ENCODE results near the gene ZNF524. TPM values are rescaled to one million over a fixed set of nuclear protein-coding genes. Genes with fewer than 3 reads are reported as not detected.

The ZNF524 gene
- total and polyA plus RNA-seq, 10 of the 15 experiments (the other 5 are each of a cell fraction or from before 2014, with no cell fraction given): 0.47 to 18.6 (median 12.4) TPM; not detected in 1

- peak; percentile 93 for TF ChIP-seq PKNOX1 (IDR thresholded peaks at IDR 0.05)
- peak; percentile 63 for TF ChIP-seq SP1 (IDR thresholded peaks at IDR 0.05; ENCODE audit: low read depth, low read length)
- no peak for TF ChIP-seq NFYA (IDR thresholded peaks at IDR 0.05; ENCODE audit: borderline replicate concordance, low read depth, low read length)
Observed at GRCh38 chr19:55585658-55586339, 14.3 kb upstream of the ZNF524 start (continued).

GRCh38 chr19:55586976-55587668 is 13.0 kb upstream of the ZNF524 start:
- POLR2A ChIA-PET: interaction anchor here (1.7 kb wide), 1 partner anchor 12 kb away, joined by 6 read pairs; the partner anchor contains the start of gene FIZ1
- SMC1A ChIA-PET (ENCODE audit: uncharacterized antibody, unreplicated experiment): interaction anchor here (1.0 to 2.4 kb wide), 4 partner anchors 9 to 44 kb away, joined by 3 to 6 read pairs (median 3); partner anchors contain the start of genes ZNF784 and ZNF865
- ATAC-seq (peak; percentile 100), FAIRE-seq (peak; percentile 98), DNase-seq (ENCODE audit: low read depth, low spot score) (peak; percentile 60)
- Histone ChIP-seq H3K4me2 (ENCODE audit: control insufficient read depth, insufficient read depth) (peak overlapping the region; percentile 78), H3K9ac (ENCODE audit: control insufficient read depth, insufficient read depth, low read length) (no peak overlapping the region), H3K79me2 (ENCODE audit: control insufficient read depth, insufficient read depth, low read length) (no peaks in the 10 kb centered on the region), H3K27ac (ENCODE audit: control insufficient read depth, insufficient read depth) (no peak overlapping the region), H3K4me3 (peak overlapping the region; percentile 64), H4K20me1 (ENCODE audit: control insufficient read depth, insufficient read depth) (no peaks in the 10 kb centered on the region), H3K9me3 (replicated peaks; ENCODE audit: control insufficient read depth, insufficient read depth, low read length) (no peaks in the 10 kb centered on the region), H3K27me3 (replicated peaks in 1 of 2; ENCODE audit: control insufficient read depth in 2 of 2, insufficient read depth in 2 of 2, low read length in 1 of 2) (no peaks in the 10 kb centered on the region), H2AFZ (ENCODE audit: control insufficient read depth, low read depth, low read length) (peak overlapping the region; percentile 62), H3K36me3 (ENCODE audit: control insufficient read depth in 2 of 2, insufficient read depth in 2 of 2, low read length in 1 of 2) (no peaks in the 10 kb centered on the region), H3K4me1 (ENCODE audit: control insufficient read depth, insufficient read depth, low read length) (peaks cover 5% of the 10 kb centered on the region)
- in situ Hi-C loops (cut with MboI): no loop called here
- no TSS peak for BruUV-seq (replicated peaks)
- CTCF ChIA-PET: interaction anchor here (0.7 to 1.6 kb wide), 7 partner anchors 12 to 119 kb away, joined by 3 to 10 read pairs (median 3); partner anchors contain the start of gene FIZ1
- WGBS (ENCODE audit: insufficient coverage, insufficient replicate concordance, low lambda C conversion rate, missing lambda C conversion rate): 2% methylated on average over 40 of the region's 40 CpGs
- TF ChIP-seq BHLHE40 (IDR thresholded peaks at IDR 0.05; ENCODE audit: borderline replicate concordance in 1 of 2, low read depth in 2 of 2, low read length in 1 of 2) (peak in 1 of 2 experiments; percentile 36; a peak in 2 of 4 replicates), ELK1 (IDR thresholded peaks at IDR 0.05; ENCODE audit: low read depth, low read length) (no peak), HDGF (IDR thresholded peaks at IDR 0.05) (0 out of 2 replicates have a peak, but pooled peaks have one; percentile 20), YY1 (IDR thresholded peaks at IDR 0.05; ENCODE audit: low read depth, low read length) (0 out of 2 replicates have a peak, but pooled peaks have one; percentile 20), CHD2 (IDR thresholded peaks at IDR 0.05; ENCODE audit: borderline replicate concordance, low read depth, low read length) (peak; percentile 85), PKNOX1 (IDR thresholded peaks at IDR 0.05) (peak; percentile 84), RBBP5 (conservative IDR thresholded peaks at IDR 0.05) (no peak), BMI1 (IDR thresholded peaks at IDR 0.05; ENCODE audit: borderline replicate concordance) (peak; percentile 98), HDAC6 (IDR thresholded peaks at IDR 0.05; ENCODE audit: unreplicated experiment) (no peak), LARP7 (IDR thresholded peaks at IDR 0.05) (no peak), MXI1 (IDR thresholded peaks at IDR 0.05; ENCODE audit: low read depth, low read length) (peak; percentile 49; the same call in 1 of the 2 replicates), DPF2 (IDR thresholded peaks at IDR 0.05) (peak; percentile 41; the same call in 1 of the 2 replicates), IKZF1 (conservative IDR thresholded peaks at IDR 0.05) (0 out of 2 replicates have a peak, but pooled peaks have one; percentile 24), NFYA (IDR thresholded peaks at IDR 0.05; ENCODE audit: borderline replicate concordance, low read depth, low read length) (no peak), NFIC (IDR thresholded peaks at IDR 0.05; ENCODE audit: low read depth, low read length) (no peak)
- RAD21 ChIA-PET (ENCODE audit: unreplicated experiment): interaction anchor here (1.8 kb wide), 1 partner anchor 12 kb away, joined by 8 read pairs; the partner anchor contains the start of gene FIZ1
- intact Hi-C loops (cut with micrococcal nuclease; ENCODE audit: unreplicated experiment): no loop called here

Data from GM12878 (cell line).